Measurements from ENCODE around the gene TMEM17. TPM values are rescaled to one million over a fixed set of nuclear protein-coding genes. Genes with fewer than 3 reads are reported as not detected.

The TMEM17 gene
- total RNA-seq, result 1 to 10 TPM in 2 of 4 donors, not detected in 2; 1.0 to 3.1 TPM

GRCh38 chr2:62505750-62506420, at the start of gene TMEM17:
TSS of gene TMEM17 (minus strand) at chr2:62506195. CDS start at chr2:62506129, 66 bp downstream.
- TF ChIP-seq POLR2A (IDR thresholded peaks at IDR 0.05) (peak; percentile 56 to 70), CTCF (IDR thresholded peaks at IDR 0.05) (no peak)
- no peaks in the 10 kb centered on the region for H3K27me3 ChIP-seq
- DNase-seq, result peak; percentile 95 to 96
- H3K36me3 ChIP-seq, result no peaks in the 10 kb centered on the region
- no peaks in the 10 kb centered on the region for H3K9me3 ChIP-seq
- intact Hi-C loops (cut with DNase I; ENCODE audit: low total_unique reads), result no loop called here
- peak within 1 kb of the TSS; percentile 64 to 66 for H3K4me3 ChIP-seq
- peak within 1 kb of the TSS; percentile 93 to 99 for H3K27ac ChIP-seq
- peaks cover 0 to 3% of the 10 kb centered on the region in 2 donors for H3K4me1 ChIP-seq

GRCh38 chr2:62554440-62554839, 48.4 kb upstream of the TMEM17 start:
- Histone ChIP-seq H3K4me3 (no peak overlapping the region), H3K36me3 (no peaks in the 10 kb centered on the region), H3K27ac (no peak overlapping the region), H3K27me3 (no peaks in the 10 kb centered on the region), H3K9me3 (no peaks in the 10 kb centered on the region), H3K4me1 (no peaks in the 10 kb centered on the region)
- intact Hi-C loops (cut with DNase I; ENCODE audit: low total_unique reads), result no loop called here
- TF ChIP-seq POLR2A (IDR thresholded peaks at IDR 0.05) (no peak), CTCF (IDR thresholded peaks at IDR 0.05) (no peak)
- DNase-seq, result no peak

GRCh38 chr2:62550461-62550860, 44.5 kb upstream of the TMEM17 start:
- Histone ChIP-seq H3K9me3 (no peaks in the 10 kb centered on the region), H3K4me3 (no peak overlapping the region), H3K27me3 (no peaks in the 10 kb centered on the region), H3K27ac (no peak overlapping the region), H3K4me1 (no peaks in the 10 kb centered on the region), H3K36me3 (no peaks in the 10 kb centered on the region)
- intact Hi-C loops (cut with DNase I; ENCODE audit: low total_unique reads), result no loop called here
- DNase-seq, result no peak
- TF ChIP-seq CTCF (IDR thresholded peaks at IDR 0.05) (no peak), POLR2A (IDR thresholded peaks at IDR 0.05) (no peak)

GRCh38 chr2:62547854-62548253, 41.9 kb upstream of the TMEM17 start:
- intact Hi-C loops (cut with DNase I; ENCODE audit: low total_unique reads), result no loop called here
- H3K4me3 ChIP-seq, result no peak overlapping the region
- no peak for TF ChIP-seq POLR2A (IDR thresholded peaks at IDR 0.05)
- TF ChIP-seq CTCF (IDR thresholded peaks at IDR 0.05), result no peak
- DNase-seq, result no peak
- no peaks in the 10 kb centered on the region for H3K27me3 ChIP-seq
- H3K4me1 ChIP-seq, result no peaks in the 10 kb centered on the region
- no peaks in the 10 kb centered on the region for H3K9me3 ChIP-seq
- no peaks in the 10 kb centered on the region for H3K36me3 ChIP-seq
- no peak overlapping the region for H3K27ac ChIP-seq

- H3K4me1 ChIP-seq, result no peaks in the 10 kb centered on the region
- no peak for TF ChIP-seq POLR2A (IDR thresholded peaks at IDR 0.05)
- no peaks in the 10 kb centered on the region for H3K36me3 ChIP-seq
- H3K27ac ChIP-seq, result no peak overlapping the region
- H3K4me3 ChIP-seq, result no peak overlapping the region
- intact Hi-C loops (cut with DNase I; ENCODE audit: low total_unique reads), result no loop called here
- no peaks in the 10 kb centered on the region for H3K27me3 ChIP-seq
- DNase-seq, result no peak
- H3K9me3 ChIP-seq, result no peaks in the 10 kb centered on the region
Measured at GRCh38 chr2:62545261-62545660, 39.3 kb upstream of the TMEM17 start.
